ENCODE measurements around the gene KCNQ5. TPM values are rescaled to one million over a fixed set of nuclear protein-coding genes. Genes with fewer than 3 reads are reported as not detected.

KCNQ5 gene
- total and polyA plus RNA-seq, 8 donors, result 1.7 to 4.5 (median 2.5) TPM

- H3K27me3 ChIP-seq, result no peaks in the 10 kb centered on the region
- DNase-seq, result no peak
- intact Hi-C loops (cut with DNase I), result no loop called here
- H3K27ac ChIP-seq, result no peak overlapping the region
- no peak for ATAC-seq
- H3K36me3 ChIP-seq, result no peaks in the 10 kb centered on the region
- no peak for TF ChIP-seq CTCF (IDR thresholded peaks at IDR 0.05)
- no peaks in the 10 kb centered on the region for H3K9me3 ChIP-seq
- no peak overlapping the region for H3K4me3 ChIP-seq
- H3K4me1 ChIP-seq, result no peaks in the 10 kb centered on the region
These were observed 457.2 kb downstream of the KCNQ5 start for GRCh38 chr6:73078908-73079610.

GRCh38 chr6:73079611-73079955, 457.7 kb downstream of the KCNQ5 start:
- ATAC-seq, result no peak
- Histone ChIP-seq H3K4me1 (no peaks in the 10 kb centered on the region), H3K27ac (no peak overlapping the region), H3K4me3 (no peak overlapping the region), H3K27me3 (no peaks in the 10 kb centered on the region), H3K9me3 (no peaks in the 10 kb centered on the region), H3K36me3 (no peaks in the 10 kb centered on the region)
- DNase-seq, result no peak
- intact Hi-C loops (cut with DNase I), result no loop called here
- no peak for TF ChIP-seq CTCF (IDR thresholded peaks at IDR 0.05)

- H3K4me3 ChIP-seq, result no peak overlapping the region
- no peaks in the 10 kb centered on the region for H3K9me3 ChIP-seq
- ATAC-seq, result no peak
- H3K27me3 ChIP-seq, result no peaks in the 10 kb centered on the region
- no peak for TF ChIP-seq CTCF (IDR thresholded peaks at IDR 0.05)
- intact Hi-C loops (cut with DNase I), result no loop called here
- no peak overlapping the region for H3K27ac ChIP-seq
- DNase-seq, result no peak
- H3K4me1 ChIP-seq, result no peaks in the 10 kb centered on the region
- no peaks in the 10 kb centered on the region for H3K36me3 ChIP-seq
These were observed 458.1 kb downstream of the KCNQ5 start for GRCh38 chr6:73079978-73080377.

- no peak overlapping the region for H3K4me3 ChIP-seq
- TF ChIP-seq CTCF (IDR thresholded peaks at IDR 0.05), result no peak
- intact Hi-C loops (cut with DNase I), result no loop called here
- H3K9me3 ChIP-seq, result no peaks in the 10 kb centered on the region
- no peaks in the 10 kb centered on the region for H3K4me1 ChIP-seq
- DNase-seq (no peak), ATAC-seq (no peak)
- no peak overlapping the region for H3K27ac ChIP-seq
- H3K27me3 ChIP-seq, result no peaks in the 10 kb centered on the region
- no peaks in the 10 kb centered on the region for H3K36me3 ChIP-seq
These were observed 460.1 kb downstream of the KCNQ5 start for GRCh38 chr6:73081955-73082354.

GRCh38 chr6:73083886-73084285, 462.0 kb downstream of the KCNQ5 start:
- Histone ChIP-seq H3K27ac (no peak overlapping the region), H3K36me3 (no peaks in the 10 kb centered on the region), H3K9me3 (no peaks in the 10 kb centered on the region), H3K27me3 (no peaks in the 10 kb centered on the region), H3K4me1 (no peaks in the 10 kb centered on the region), H3K4me3 (no peak overlapping the region)
- no peak for TF ChIP-seq CTCF (IDR thresholded peaks at IDR 0.05)
- ATAC-seq (no peak), DNase-seq (no peak)
- intact Hi-C loops (cut with DNase I), result no loop called here

All from left lung (tissue), 10 donors.